Stimulated activated CD4-positive, alpha-beta T cell treated with anti-CD3 and anti-CD28 coated beads, Interleukin-12 subunit alpha, Interleukin-12 subunit beta, amount 100 ng/mL, for 24 hours (primary cell): ENCODE measurements around the gene ZNF317.

ENCODE experiments used
- DNase-seq, 2 experiments: peaks; one replicate each; pipeline ENCODE4 v3.0.0-alpha.2; 2020; ENCODE audit warnings: low read depth in 2 of 2

ZNF317 gene

GRCh38 chr19:9140159-9140874, at the start of gene ZNF317:
Gene ZNF317 (plus strand): TSS chr19:9140397. CDS start chr19:9156017, 15,620 bp downstream.
- DNase-seq = peak; percentile 76 to 87

- DNase-seq = no peak
These were observed 32.8 kb upstream of the ZNF317 start, which contains the start of gene OR7G2 for GRCh38 chr19:9107375-9107774. Gene OR7G2 (minus strand): TSS chr19:9107475. CDS start chr19:9103243, 4,232 bp downstream.

GRCh38 chr19:9109959-9110358, 30.2 kb upstream of the ZNF317 start:
- no peak for DNase-seq

GRCh38 chr19:9115307-9115813, 24.8 kb upstream of the ZNF317 start, which contains the start of gene OR7G1:
Gene OR7G1 (minus strand): TSS chr19:9115763. CDS start chr19:9115763, 0 bp downstream.
- DNase-seq = no peak

GRCh38 chr19:9116547-9116946, 23.6 kb upstream of the ZNF317 start:
- DNase-seq = no peak

- DNase-seq = no peak
These were observed 13.2 kb upstream of the ZNF317 start, which contains the start of gene OR7G3 for GRCh38 chr19:9126900-9127405. Gene OR7G3 (minus strand): TSS chr19:9126950. CDS start chr19:9126950, 0 bp downstream.

- no peak for DNase-seq
These were observed 12.0 kb upstream of the ZNF317 start for GRCh38 chr19:9128171-9128570.

- DNase-seq = no peak
These were observed 9.2 kb upstream of the ZNF317 start for GRCh38 chr19:9130965-9131364.

- no peak for DNase-seq
These were observed 7.8 kb upstream of the ZNF317 start for GRCh38 chr19:9132422-9132821.

GRCh38 chr19:9139609-9140158, 513 bp upstream of the ZNF317 start:
- no peak for DNase-seq

- no peak for DNase-seq
These were observed 4.7 kb downstream of the ZNF317 start for GRCh38 chr19:9144920-9145319.

- DNase-seq = no peak
These were observed 6.7 kb downstream of the ZNF317 start for GRCh38 chr19:9146882-9147281.

GRCh38 chr19:9148697-9149096, 8.5 kb downstream of the ZNF317 start:
- DNase-seq = no peak

- no peak for DNase-seq
These were observed 9.8 kb downstream of the ZNF317 start for GRCh38 chr19:9149997-9150396.

- no peak for DNase-seq
These were observed 10.5 kb downstream of the ZNF317 start for GRCh38 chr19:9150650-9151049.

GRCh38 chr19:9151367-9151766, 11.2 kb downstream of the ZNF317 start:
- no peak for DNase-seq

GRCh38 chr19:9155591-9155990, 15.4 kb downstream of the ZNF317 start:
- no peak for DNase-seq

GRCh38 chr19:9156304-9156703, 16.1 kb downstream of the ZNF317 start:
- DNase-seq = no peak

- DNase-seq = no peak
These were observed 19.7 kb downstream of the ZNF317 start for GRCh38 chr19:9159891-9160290.

GRCh38 chr19:9161427-9161826, 21.2 kb downstream of the ZNF317 start:
- no peak for DNase-seq

- no peak for DNase-seq
These were observed 25.1 kb downstream of the ZNF317 start for GRCh38 chr19:9165261-9165660.

GRCh38 chr19:9166846-9167245, 26.6 kb downstream of the ZNF317 start:
- DNase-seq = no peak
